ENCODE data around the gene GABBR2.

Gene GABBR2

GRCh38 chr9:98412101-98412842, 296.5 kb downstream of the GABBR2 start:
- TF ChIP-seq ZBTB7A (IDR thresholded peaks at IDR 0.05; ENCODE audit: low read depth), result no peak
- no peak for TF ChIP-seq TCF12 (IDR thresholded peaks at IDR 0.05; ENCODE audit: low read depth)
- TF ChIP-seq USF1 (IDR thresholded peaks at IDR 0.05), result no peak
- TF ChIP-seq CREB1 (IDR thresholded peaks at IDR 0.05; ENCODE audit: low read depth), result no peak

- TF ChIP-seq YY1 (IDR thresholded peaks at IDR 0.05; ENCODE audit: low read depth), result no peak
These were observed 298.5 kb downstream of the GABBR2 start for GRCh38 chr9:98410185-98410697.

- TF ChIP-seq FOXM1 (IDR thresholded peaks at IDR 0.05; ENCODE audit: borderline replicate concordance, low read depth) (no peak), EP300 (IDR thresholded peaks at IDR 0.05; ENCODE audit: borderline replicate concordance) (no peak), RAD21 (IDR thresholded peaks at IDR 0.05; ENCODE audit: low read depth) (no peak), NFIC (IDR thresholded peaks at IDR 0.05) (no peak), MAX (IDR thresholded peaks at IDR 0.05) (no peak), ZBTB7A (IDR thresholded peaks at IDR 0.05; ENCODE audit: low read depth) (no peak), EGR1 (IDR thresholded peaks at IDR 0.05) (no peak), CEBPB (IDR thresholded peaks at IDR 0.05) (no peak), TAF1 (IDR thresholded peaks at IDR 0.05; ENCODE audit: low read depth) (no peak), TCF12 (IDR thresholded peaks at IDR 0.05; ENCODE audit: low read depth) (no peak), CREB1 (IDR thresholded peaks at IDR 0.05; ENCODE audit: low read depth) (no peak), USF1 (IDR thresholded peaks at IDR 0.05) (no peak)
These were observed 299.0 kb downstream of the GABBR2 start for GRCh38 chr9:98409719-98410118.

- TF ChIP-seq FOXM1 (IDR thresholded peaks at IDR 0.05; ENCODE audit: borderline replicate concordance, low read depth) (no peak), TAF1 (IDR thresholded peaks at IDR 0.05; ENCODE audit: low read depth) (no peak), CREB1 (IDR thresholded peaks at IDR 0.05; ENCODE audit: low read depth) (no peak), EP300 (IDR thresholded peaks at IDR 0.05; ENCODE audit: borderline replicate concordance) (no peak), EGR1 (IDR thresholded peaks at IDR 0.05) (no peak), ZBTB7A (IDR thresholded peaks at IDR 0.05; ENCODE audit: low read depth) (no peak), YY1 (IDR thresholded peaks at IDR 0.05; ENCODE audit: low read depth) (no peak), MAX (IDR thresholded peaks at IDR 0.05) (no peak), TEAD4 (IDR thresholded peaks at IDR 0.05) (no peak), REST (IDR thresholded peaks at IDR 0.05; ENCODE audit: low read depth) (no peak), NFIC (IDR thresholded peaks at IDR 0.05) (no peak), TCF12 (IDR thresholded peaks at IDR 0.05; ENCODE audit: low read depth) (no peak), RAD21 (IDR thresholded peaks at IDR 0.05; ENCODE audit: low read depth) (no peak), USF1 (IDR thresholded peaks at IDR 0.05) (no peak), CEBPB (IDR thresholded peaks at IDR 0.05) (no peak)
These were observed 302.3 kb downstream of the GABBR2 start for GRCh38 chr9:98406469-98406868.

- TF ChIP-seq NFIC (IDR thresholded peaks at IDR 0.05) (no peak), TCF12 (IDR thresholded peaks at IDR 0.05; ENCODE audit: low read depth) (no peak), EP300 (IDR thresholded peaks at IDR 0.05; ENCODE audit: borderline replicate concordance) (no peak), ZBTB7A (IDR thresholded peaks at IDR 0.05; ENCODE audit: low read depth) (no peak), YY1 (IDR thresholded peaks at IDR 0.05; ENCODE audit: low read depth) (no peak), FOXM1 (IDR thresholded peaks at IDR 0.05; ENCODE audit: borderline replicate concordance, low read depth) (no peak), MAX (IDR thresholded peaks at IDR 0.05) (no peak), RAD21 (IDR thresholded peaks at IDR 0.05; ENCODE audit: low read depth) (no peak), EGR1 (IDR thresholded peaks at IDR 0.05) (no peak), TAF1 (IDR thresholded peaks at IDR 0.05; ENCODE audit: low read depth) (no peak), CREB1 (IDR thresholded peaks at IDR 0.05; ENCODE audit: low read depth) (no peak), REST (IDR thresholded peaks at IDR 0.05; ENCODE audit: low read depth) (no peak), CEBPB (IDR thresholded peaks at IDR 0.05) (no peak)
These were observed 304.5 kb downstream of the GABBR2 start for GRCh38 chr9:98404237-98404636.
